HG03565 (cell line): ENCODE results near the gene SPACA7.

Experiments used
- ATAC-seq: cut with Tn5 transposase; IDR thresholded peaks from one replicate; pipeline ENCODE4 v1.9.1; 2021; ENCODE audit warnings: mild to moderate bottlenecking, moderate library complexity; ENCODE audit not compliant: unreplicated experiment

The SPACA7 gene, protein sequence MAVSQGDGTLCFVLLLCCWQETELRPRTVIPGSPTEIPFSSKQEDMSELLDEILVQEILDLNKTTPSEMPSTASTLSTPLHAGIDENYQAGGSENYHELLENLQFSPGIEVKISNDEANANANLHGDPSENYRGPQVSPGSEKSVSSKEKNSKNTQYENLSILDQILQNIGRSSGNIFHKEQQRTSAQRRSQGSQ

GRCh38 chr13:112376050-112376681, at the start of gene SPACA7:
Gene SPACA7, plus strand, starts transcription at chr13:112376355. Its CDS starts 31 bp downstream, at chr13:112376386.
- no peak for ATAC-seq

GRCh38 chr13:112326821-112327370, 49.3 kb upstream of the SPACA7 start:
- no peak for ATAC-seq

DNA sequence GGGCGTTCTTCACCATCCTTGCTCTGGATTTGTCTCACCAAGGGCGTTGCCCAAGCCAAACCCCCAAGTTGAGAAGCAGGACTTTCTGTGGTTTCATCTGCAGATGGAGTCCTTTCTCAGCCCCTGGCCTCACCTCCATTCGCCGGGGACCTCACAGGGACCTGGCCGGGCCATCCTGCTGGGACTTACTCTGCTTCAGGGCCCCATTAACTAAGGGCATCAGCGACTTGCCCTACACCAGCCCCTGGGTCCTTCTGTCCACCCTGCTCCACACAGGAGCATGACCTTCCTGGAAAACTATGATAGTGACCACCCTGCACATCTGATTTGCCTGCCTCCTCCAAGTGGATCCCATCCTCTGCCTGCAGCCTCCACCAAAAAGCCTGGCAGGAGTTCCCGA, 47.2 kb upstream of the SPACA7 start:
- no peak for ATAC-seq

DNA sequence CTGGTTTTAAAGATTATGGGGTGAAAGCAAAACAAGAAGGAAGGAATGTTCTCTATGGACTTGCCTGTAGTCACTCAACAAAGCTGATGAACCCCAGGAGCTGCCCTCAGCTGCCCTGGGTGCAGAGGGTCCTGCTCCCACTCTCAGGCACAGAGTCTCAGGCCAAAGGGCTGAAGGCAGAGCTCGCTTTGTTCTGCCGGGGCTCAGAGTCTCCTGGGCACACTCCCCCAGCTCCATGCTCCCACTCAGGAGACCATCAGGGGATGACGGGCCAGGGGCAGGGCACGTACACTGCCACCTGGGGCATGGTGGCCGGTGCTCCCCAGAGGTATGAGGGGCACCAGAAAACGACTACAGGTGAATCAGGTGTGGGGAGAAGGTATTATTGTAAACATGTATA, 46.8 kb upstream of the SPACA7 start:
- ATAC-seq = no peak

GRCh38 chr13:112330066-112330465, 46.1 kb upstream of the SPACA7 start:
- no peak for ATAC-seq

DNA sequence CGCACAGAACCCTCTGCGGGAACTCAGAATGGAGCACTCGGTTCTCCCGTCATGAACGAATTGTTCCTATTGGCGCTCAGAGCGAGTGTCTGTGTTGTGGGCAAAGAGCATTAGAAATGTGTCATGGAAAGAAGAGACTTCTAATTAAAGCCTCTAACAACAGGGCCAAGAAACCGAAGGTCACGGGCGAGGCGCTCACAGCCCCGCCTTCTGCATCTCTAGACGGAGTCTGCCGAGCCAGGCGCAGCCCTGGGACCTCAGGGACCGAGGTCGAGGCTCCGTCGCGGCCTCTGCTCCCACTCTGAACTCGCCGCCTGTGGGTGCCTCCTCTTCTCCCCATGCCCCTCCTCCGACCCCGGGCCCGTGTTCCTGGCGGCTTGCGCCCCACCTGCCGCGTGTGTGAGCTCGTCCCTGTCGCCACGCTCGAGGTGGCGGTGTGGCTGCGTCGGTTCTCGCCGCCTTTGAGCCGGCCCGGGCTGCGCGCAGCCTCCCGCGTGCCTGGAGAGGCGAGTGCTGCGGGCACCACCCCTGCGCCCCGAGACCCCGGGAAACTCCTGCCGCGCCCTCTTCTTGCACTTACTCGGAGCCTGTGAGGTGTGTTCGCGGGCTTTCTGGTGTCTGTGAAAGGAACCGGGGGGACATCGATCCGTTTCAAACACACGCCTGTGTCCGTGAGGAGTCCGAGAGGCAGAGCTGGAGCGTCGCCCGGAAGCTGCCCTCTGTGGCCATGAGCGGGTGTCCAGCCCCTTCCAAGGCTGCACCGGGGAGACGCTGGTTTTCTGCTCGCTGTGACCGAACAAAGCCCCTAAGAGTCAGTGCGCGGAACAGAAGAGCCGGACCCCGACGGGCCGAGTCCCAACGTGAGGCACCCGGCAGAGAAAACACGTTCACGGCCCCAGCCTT, 45.4 kb upstream of the SPACA7 start:
- ATAC-seq = no peak

GRCh38 chr13:112331675-112332074, 44.5 kb upstream of the SPACA7 start:
- ATAC-seq = no peak

DNA sequence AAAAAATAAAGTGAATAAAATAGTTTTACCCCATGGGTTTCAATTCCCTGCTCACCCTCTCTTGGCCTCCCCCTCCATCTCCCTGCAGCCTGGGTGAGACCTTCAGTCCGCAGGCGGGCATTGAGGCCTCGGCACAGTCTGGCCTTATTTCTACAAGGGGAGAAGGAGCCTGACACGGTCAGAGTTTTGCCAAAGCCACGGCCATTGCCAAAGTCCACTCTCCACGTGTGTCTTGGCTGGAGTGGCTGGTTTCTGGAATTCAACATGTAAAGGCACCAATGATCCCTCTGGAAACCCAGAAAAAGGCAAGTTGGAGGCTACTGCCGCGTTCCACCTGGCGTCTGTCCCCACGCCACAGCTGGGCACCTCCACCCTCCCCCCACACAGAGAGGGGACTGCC, 43.4 kb upstream of the SPACA7 start:
- ATAC-seq = no peak

GRCh38 chr13:112333756-112334543, 42.2 kb upstream of the SPACA7 start:
- ATAC-seq = no peak

DNA sequence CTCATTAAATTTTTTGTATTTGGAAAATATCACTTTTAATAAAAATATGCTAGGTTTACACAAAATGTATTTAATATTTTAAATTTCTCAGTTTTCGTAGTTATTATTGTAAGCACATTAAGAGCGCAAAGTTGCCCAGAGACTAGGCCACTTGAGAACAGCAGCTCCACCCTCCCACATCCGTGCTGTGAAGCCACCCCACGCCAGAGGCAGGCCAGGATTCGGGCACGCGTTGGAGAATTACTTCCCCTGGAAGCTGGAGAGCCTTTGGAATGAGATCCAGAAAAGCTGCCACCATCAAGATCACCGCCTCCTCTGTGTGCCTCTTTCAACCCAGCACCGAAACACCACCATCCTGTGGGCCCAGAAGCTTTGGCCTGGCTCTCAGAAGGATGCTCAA, 41.0 kb upstream of the SPACA7 start:
- no peak for ATAC-seq

DNA sequence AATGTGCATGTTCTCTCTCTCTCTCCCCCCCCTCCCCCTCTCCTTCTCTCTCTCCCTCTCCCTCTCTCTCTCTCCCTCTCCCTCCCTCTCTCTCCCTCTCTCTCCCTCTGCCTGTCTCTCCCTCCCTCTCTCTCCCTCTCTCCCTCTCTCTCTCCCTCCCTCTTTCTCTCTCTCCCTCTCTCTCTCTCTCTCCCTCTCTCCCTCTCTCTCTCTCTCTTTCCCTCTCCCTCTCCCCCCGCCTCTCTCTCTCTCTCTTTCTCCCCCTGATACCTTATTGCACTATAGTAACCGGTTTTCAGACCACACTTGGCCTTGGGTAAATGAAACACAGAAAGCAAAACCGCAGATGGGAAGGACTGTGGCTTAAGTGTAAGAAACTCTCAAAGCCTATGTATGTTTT, 34.7 kb upstream of the SPACA7 start:
- ATAC-seq = no peak

GRCh38 chr13:112341976-112342735, 34.0 kb upstream of the SPACA7 start:
- ATAC-seq = no peak

DNA sequence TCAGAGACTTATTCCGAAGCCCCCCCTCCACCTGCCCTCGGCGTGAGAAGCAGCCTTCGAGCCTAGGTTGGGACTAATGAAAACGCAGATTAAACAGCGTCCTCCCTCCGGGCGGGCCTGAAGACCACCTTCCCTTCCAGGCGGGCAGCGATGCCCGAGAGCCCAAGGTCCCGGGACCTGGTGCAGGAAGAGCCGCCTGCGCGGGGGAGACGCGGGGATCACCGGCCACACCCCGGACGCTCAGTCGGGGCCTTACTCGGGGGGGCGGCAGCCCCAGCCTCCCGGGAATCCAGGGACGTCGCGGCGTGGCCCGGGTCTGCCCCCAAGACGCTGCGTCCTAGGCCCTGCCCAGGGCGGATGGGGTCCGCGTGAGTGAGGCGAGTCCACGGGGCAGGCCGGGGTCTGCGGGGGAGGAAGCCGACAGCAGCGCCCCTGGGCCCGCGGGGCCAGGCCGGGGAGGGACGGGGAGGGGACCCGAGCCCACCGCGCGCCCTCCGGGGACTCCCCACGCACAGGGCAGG, 33.3 kb upstream of the SPACA7 start:
- ATAC-seq = no peak

DNA sequence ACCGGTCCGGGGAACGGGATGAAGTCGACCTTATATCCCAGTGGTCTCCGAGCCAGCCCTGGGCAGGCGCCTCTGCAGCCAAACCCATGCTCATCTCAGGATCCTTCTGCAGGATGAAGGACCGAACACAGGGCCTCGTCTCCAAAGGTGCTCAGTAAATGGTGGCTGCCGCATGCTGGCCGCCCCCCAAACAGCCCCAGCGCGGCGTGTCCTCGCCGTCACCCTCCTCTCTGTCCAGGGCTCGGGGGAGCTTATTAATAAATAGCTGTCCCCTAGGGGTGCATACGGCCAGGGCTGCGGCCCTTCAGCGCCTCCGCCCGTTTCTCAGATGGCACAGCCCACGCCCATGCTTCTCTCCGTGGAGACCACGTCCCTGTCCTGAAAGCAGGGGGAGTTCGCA, 32.6 kb upstream of the SPACA7 start:
- ATAC-seq = no peak

GRCh38 chr13:112345826-112346172, 30.4 kb upstream of the SPACA7 start:
- ATAC-seq = no peak

DNA sequence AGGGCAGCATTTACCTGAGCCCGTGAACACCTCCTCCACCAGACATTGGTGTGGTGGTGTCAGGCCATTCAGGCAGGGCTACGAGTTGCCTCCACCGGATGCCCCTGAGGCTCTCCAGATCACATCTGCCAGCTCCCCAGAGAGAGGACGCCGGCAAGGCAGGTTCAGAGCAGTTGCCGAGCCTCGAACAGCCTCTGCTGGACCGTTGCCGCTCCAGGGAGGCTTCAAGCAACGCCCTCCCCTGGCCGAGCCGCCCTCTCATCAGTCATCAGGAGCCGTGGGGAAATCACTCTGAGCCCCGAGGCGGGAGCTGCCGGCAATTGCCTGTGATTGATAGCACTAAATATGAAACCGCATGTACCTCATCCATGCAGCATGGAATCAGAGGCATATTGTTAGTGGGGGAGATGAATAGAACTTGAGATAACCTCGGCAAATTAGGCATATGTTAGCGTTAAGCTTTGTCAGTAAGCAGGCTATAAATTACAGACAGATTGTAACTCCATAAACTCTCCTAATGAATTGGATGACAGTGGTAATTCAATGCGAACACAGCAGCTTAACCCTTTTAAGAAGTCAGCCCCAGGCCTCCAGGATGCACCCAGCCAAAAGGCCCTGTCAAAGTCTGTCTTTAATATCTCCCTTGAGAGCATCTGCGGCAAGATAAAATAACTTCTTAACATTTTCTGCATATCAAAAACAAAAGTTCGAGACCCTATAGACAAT, 29.8 kb upstream of the SPACA7 start:
- ATAC-seq = no peak

DNA sequence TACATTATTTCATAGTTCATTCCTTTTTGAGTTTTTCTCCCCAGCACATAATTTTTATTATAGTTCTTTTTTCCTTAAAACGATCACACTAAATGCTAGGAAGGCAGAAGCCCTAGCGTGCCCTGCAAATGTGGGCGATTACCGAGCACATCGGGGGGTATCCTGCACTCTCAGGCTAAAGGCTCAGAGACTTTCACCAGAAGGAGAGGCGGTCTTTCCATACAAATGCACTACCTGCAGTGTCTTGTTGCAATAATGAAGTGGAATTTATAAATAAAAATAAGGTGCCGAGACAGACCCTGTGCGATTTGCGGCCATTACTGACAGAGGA, 29.3 kb upstream of the SPACA7 start:
- ATAC-seq = no peak

DNA sequence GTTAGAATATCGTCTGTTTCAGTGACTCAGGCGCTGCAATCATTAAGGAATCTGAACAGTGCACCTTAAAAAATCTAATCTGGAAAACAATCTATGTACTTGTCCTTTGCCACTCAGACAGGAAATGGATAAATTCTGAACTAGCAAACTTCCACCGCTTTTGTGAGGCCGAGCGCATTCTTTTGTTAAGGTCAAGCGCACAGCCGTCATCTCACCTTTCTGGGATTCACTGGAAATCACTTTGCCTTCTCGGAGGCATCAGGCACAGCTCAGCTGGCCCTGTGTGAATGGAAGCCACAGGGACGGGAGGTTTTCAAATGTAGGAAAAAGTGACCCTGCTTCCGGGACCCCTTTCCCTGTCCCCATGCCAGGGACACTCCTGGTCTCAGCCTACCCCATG, 28.2 kb upstream of the SPACA7 start:
- no peak for ATAC-seq

DNA sequence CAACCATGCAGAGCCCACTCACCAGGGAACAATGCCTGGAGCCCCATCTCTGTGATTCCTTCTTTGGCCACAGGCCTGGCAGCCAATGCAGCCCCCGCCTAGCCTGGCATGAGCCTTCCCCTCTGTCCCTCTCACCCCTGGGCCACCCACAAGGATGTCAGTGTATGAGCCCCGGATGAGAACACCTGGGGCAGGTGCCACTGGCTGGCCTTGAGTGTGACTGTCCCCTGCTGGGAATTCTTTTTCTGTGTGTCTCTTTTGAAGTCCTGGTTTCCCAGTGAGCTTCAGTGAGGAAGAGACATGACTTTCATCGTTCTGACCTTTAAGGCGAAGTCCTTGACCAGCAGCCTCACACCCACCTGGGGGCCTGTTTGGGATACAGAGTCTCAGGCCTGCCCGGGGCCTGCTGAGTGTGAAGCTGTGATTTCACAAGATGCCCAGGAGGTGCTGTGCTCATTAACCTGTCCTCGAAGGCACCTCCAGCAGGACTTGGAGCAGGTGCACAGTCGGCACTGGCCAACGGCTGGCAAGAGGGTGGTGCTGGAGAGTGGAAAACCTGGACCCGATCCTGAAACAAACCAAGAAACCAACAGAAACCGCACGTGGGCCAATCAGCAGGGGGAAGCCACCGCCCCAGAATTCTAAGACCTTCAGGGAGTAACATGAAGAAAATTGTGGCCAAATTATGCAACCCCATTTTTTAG, 27.4 kb upstream of the SPACA7 start:
- ATAC-seq = no peak
